CD4-positive, alpha-beta T cell treated with Interferon alpha-2 for 1 hour (primary cell): ENCODE data around the gene DLEC1.

Experiments
- DNase-seq, 2 donors: peaks; one replicate each; pipeline ENCODE4 v3.0.0-alpha.2; 2020 to 2022

Gene DLEC1

DNA sequence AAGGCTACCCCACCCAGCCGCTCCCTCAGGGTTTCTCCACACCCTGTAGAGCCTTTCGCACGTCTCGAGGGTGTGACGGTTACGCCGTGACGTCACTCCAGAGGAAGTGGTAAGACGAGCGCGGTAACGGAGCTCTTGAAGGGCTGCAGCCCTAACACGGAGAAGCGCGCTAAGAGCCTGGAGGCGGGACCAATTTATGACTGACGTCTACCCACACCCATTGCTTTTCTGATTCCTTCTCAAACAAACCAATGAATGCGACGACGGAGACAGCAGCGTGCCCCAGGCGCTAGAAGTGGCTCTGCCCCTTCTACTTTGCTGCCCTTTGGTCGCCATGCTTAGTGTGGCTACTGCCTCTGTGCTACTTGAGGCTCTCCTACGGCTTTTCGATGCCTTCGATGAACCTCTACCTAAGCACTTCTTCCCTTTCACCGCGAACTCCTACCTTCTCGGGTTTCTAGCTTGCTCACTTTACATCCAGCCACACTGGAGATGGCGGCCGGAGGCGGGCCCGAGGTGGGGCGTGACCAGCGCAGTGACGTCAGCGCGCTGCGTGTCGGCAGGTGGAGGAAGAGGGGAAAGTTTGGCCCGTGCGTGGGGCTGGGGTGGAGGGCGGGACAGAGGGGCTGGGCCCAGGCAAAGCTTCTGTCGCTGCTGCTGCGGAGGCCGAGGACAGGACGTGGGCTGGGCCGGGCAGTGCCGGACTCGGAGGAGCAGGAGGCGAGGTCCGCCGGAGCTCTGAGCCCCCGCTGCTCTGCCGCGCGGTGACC lies 126.1 kb downstream of the DLEC1 start, which contains the start of gene OXSR1:
Gene OXSR1, plus strand, starts transcription at position 586 of the 770 bp plus-strand sequence. CDS start 340 bp downstream, outside the sequence.
- DNase-seq = peak; percentile 99

DNA sequence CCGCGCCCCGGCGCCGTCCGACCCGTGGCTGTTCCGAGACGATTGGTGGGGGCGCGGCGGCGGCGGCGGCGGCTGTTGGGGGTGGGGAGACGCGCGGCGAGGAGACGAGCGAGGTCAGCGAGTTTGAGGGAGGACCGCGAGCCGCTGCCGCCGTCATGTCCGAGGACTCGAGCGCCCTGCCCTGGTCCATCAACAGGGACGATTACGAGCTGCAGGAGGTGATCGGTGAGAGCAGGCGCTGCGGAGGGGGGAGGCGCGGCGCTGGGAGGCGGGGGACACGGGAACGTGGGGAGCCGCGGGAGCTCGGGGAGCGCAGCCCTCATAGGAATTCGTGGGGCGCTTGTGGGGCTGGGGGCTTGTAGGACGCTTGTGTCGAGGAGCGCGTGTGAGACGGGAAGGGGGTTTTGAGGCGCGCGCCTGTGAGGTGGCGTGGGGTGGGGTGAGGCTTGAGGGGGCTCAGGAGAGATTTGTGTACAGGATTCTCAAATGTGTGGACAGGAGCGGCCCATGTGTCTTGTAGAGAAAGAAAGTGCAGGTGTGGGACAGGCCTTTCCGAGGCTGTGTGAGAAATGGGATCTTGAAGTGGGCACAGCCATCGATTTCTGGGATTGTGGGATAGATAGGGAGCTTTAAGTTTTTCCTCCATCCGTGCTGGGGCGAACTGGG lies 126.8 kb downstream of the DLEC1 start:
- DNase-seq = no peak

DNA sequence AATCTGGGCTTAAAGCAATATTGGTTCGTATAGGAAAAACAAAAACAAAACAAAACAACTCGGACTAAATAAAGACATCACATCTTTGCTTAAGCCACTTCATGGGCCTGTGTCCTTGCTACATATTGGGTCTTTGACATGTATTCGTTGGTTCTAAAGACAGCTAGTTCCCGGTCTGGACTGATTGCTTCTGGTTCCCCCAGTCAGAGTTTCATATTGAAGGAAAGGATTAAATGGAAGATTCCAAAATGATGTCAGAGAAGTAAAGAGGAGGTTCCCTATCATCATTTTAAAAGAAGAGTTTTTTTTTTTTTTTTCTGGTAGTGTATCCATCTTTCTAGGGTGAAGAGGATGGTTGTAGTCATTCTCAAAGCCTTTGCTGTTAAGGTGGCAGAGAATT lies 128.6 kb downstream of the DLEC1 start:
- DNase-seq = no peak

GRCh38 chr3:38168151-38169026 lies 129.4 kb downstream of the DLEC1 start:
- no peak for DNase-seq

DNA sequence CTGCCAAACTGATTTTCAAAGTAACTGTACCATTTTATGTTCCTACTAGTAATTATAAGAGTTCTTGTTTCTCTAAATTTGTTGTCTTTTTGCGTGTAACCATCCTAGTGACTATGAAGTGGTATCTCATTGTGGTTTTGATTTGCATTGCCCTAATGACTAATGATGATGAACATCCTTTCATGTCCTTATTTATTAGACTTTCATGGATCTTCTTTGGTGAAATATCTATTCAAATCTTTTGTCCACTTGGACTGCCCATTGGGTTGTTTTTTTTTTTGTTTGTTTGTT lies 130.0 kb downstream of the DLEC1 start:
- DNase-seq = no peak

- no peak for DNase-seq
Observed at GRCh38 chr3:38170722-38171121, 131.7 kb downstream of the DLEC1 start.

GRCh38 chr3:38171622-38172021 lies 132.6 kb downstream of the DLEC1 start:
- no peak for DNase-seq
